HL-60 (cell line): ENCODE data around the gene ATL2.
A peak's percentile ranks its signal among the peaks of the same experiment; 100 is the strongest.

Experiments used
- DNase-seq, 2 experiments: peaks; one replicate each; pipeline ENCODE4 v3.0.0-alpha.2; 2010 to 2020; ENCODE audit warnings: low read depth in 1 of 2, low spot score in 1 of 2
- H3K27ac ChIP-seq: fragments of 250-450 bp; sonication (Bioruptor Pico); replicated peaks from 2 replicates; pipeline ENCODE4 v1.5.1; 2020; ENCODE audit warnings: mild to moderate bottlenecking, moderate library complexity
- H3K27me3 ChIP-seq: fragments of 250-450 bp; sonication (Bioruptor Pico); 2 replicates; pipeline ENCODE4 v1.5.1; 2021; ENCODE audit warnings: mild to moderate bottlenecking, moderate library complexity; ENCODE audit not compliant: insufficient read depth, poor library complexity, severe bottlenecking
- H3K4me3 ChIP-seq: replicated peaks from 2 replicates; pipeline ENCODE4 v1.5.1; 2011; ENCODE audit warnings: mild to moderate bottlenecking, control low read depth, low read length; ENCODE audit not compliant: insufficient read depth
- CTCF ChIP-seq: IDR thresholded peaks from one replicate; pipeline ENCODE4 v1.5.1; 2011; ENCODE audit warnings: low read length, control low read depth, inconsistent platforms; ENCODE audit not compliant: insufficient read depth
- GABPA ChIP-seq: IDR thresholded peaks from 2 replicates; pipeline ENCODE4 v1.6.1; 2012; ENCODE audit warnings: low read depth
- POLR2AphosphoS5 ChIP-seq: IDR thresholded peaks from 2 replicates; pipeline ENCODE4 v1.6.1; 2012; ENCODE audit warnings: low read depth
- SPI1 ChIP-seq: IDR thresholded peaks from 2 replicates; pipeline ENCODE4 v1.6.1; 2012; ENCODE audit warnings: low read depth, mild to moderate bottlenecking, borderline replicate concordance
- TF ChIP-seq, protein P1 (sequence below): IDR thresholded peaks from 2 replicates; pipeline ENCODE4 v1.6.1; 2012; ENCODE audit warnings: low read depth; ENCODE audit not compliant: insufficient replicate concordance

ATL2 gene

GRCh38 chr2:38406597-38407110 is 29.6 kb upstream of the ATL2 start:
- no peak for DNase-seq
- no peaks in the 10 kb centered on the region for H3K27me3 ChIP-seq
- no peak overlapping the region for H3K27ac ChIP-seq
- TF ChIP-seq SPI1 (no peak), POLR2AphosphoS5 (no peak), CTCF (no peak), GABPA (no peak)
- TF ChIP-seq, protein P1, sequence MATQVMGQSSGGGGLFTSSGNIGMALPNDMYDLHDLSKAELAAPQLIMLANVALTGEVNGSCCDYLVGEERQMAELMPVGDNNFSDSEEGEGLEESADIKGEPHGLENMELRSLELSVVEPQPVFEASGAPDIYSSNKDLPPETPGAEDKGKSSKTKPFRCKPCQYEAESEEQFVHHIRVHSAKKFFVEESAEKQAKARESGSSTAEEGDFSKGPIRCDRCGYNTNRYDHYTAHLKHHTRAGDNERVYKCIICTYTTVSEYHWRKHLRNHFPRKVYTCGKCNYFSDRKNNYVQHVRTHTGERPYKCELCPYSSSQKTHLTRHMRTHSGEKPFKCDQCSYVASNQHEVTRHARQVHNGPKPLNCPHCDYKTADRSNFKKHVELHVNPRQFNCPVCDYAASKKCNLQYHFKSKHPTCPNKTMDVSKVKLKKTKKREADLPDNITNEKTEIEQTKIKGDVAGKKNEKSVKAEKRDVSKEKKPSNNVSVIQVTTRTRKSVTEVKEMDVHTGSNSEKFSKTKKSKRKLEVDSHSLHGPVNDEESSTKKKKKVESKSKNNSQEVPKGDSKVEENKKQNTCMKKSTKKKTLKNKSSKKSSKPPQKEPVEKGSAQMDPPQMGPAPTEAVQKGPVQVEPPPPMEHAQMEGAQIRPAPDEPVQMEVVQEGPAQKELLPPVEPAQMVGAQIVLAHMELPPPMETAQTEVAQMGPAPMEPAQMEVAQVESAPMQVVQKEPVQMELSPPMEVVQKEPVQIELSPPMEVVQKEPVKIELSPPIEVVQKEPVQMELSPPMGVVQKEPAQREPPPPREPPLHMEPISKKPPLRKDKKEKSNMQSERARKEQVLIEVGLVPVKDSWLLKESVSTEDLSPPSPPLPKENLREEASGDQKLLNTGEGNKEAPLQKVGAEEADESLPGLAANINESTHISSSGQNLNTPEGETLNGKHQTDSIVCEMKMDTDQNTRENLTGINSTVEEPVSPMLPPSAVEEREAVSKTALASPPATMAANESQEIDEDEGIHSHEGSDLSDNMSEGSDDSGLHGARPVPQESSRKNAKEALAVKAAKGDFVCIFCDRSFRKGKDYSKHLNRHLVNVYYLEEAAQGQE: no peak
- H3K4me3 ChIP-seq: no peak overlapping the region

- Histone ChIP-seq H3K4me3 (no peak overlapping the region), H3K27me3 (no peaks in the 10 kb centered on the region), H3K27ac (no peak overlapping the region)
- TF ChIP-seq GABPA (no peak), SPI1 (no peak), CTCF (no peak), POLR2AphosphoS5 (no peak)
- TF ChIP-seq, protein P1: no peak
- no peak for DNase-seq
Observed at GRCh38 chr2:38405917-38406596, 29.0 kb upstream of the ATL2 start.

GRCh38 chr2:38400513-38400912 is 23.4 kb upstream of the ATL2 start:
- H3K4me3 ChIP-seq: no peak overlapping the region
- DNase-seq: peak in 1 of 2 experiments; percentile 7
- H3K27me3 ChIP-seq: no peaks in the 10 kb centered on the region
- TF ChIP-seq SPI1 (no peak), GABPA (no peak), CTCF (no peak), POLR2AphosphoS5 (no peak)
- TF ChIP-seq, protein P1: no peak
- H3K27ac ChIP-seq: no peak overlapping the region
